ENCODE measurements around the gene FXYD1. TPM values are rescaled to one million over a fixed set of nuclear protein-coding genes. Genes with fewer than 3 reads are reported as not detected.
A peak's percentile ranks its signal among the peaks of the same experiment; 100 is the strongest.
"Not testable (repeated sequence)": the region's sequence is repeated elsewhere in the genome, so short reads cannot be mapped to it uniquely, and the experiment has no call there.

Gene FXYD1
- total and polyA plus RNA-seq, 7 donors, result 210 to 860 (median 542) TPM

GRCh38 chr19:35149463-35149862 lies 10.8 kb downstream of the FXYD1 start:
- Histone ChIP-seq H3K4me1 (no peaks in the 10 kb centered on the region), H3K36me3 (ENCODE audit: insufficient read depth in 1 of 2, low read depth in 1 of 2) (no peaks in the 10 kb centered on the region), H3K27ac (no peak overlapping the region), H3K9me3 (no peaks in the 10 kb centered on the region), H3K27me3 (ENCODE audit: insufficient read depth in 3 of 3, low read length in 2 of 3) (peaks cover 0 to 20% (median 10%) of the 10 kb centered on the region in 3 donors), H3K4me3 (no peak overlapping the region)
- intact Hi-C loops (cut with DNase I), result loop anchor here in 1 of 2 donors (10.0 kb wide), 1 partner anchor 115 kb away; the partner anchor contains the start of gene USF2
- no peak for DNase-seq
- WGBS, 3 donors, result 77 to 84% (median 84%) methylated on average over 3 of the region's 3 CpGs
- ATAC-seq, result no peak
- no peak for TF ChIP-seq CTCF (IDR thresholded peaks at IDR 0.05)

GRCh38 chr19:35150445-35150844 lies 11.8 kb downstream of the FXYD1 start:
- TF ChIP-seq CTCF (IDR thresholded peaks at IDR 0.05), result no peak
- ATAC-seq, result no peak
- no peaks in the 10 kb centered on the region for H3K9me3 ChIP-seq
- peaks cover 0 to 29% (median 18%) of the 10 kb centered on the region in 3 donors for H3K27me3 ChIP-seq (ENCODE audit: insufficient read depth in 3 of 3, low read length in 2 of 3)
- no peak overlapping the region for H3K4me3 ChIP-seq
- intact Hi-C loops (cut with DNase I), result no loop called here
- 71 to 80% (median 74%) methylated on average over 2 of the region's 2 CpGs for WGBS, 3 donors
- no peaks in the 10 kb centered on the region for H3K36me3 ChIP-seq (ENCODE audit: insufficient read depth in 1 of 2, low read depth in 1 of 2)
- H3K27ac ChIP-seq, result no peak overlapping the region
- no peak for DNase-seq
- no peaks in the 10 kb centered on the region for H3K4me1 ChIP-seq

- Histone ChIP-seq H3K36me3 (ENCODE audit: insufficient read depth in 1 of 2, low read depth in 1 of 2) (no peaks in the 10 kb centered on the region), H3K27me3 (ENCODE audit: insufficient read depth in 3 of 3, low read length in 2 of 3) (peaks cover 0 to 37% (median 20%) of the 10 kb centered on the region in 3 donors), H3K4me1 (no peaks in the 10 kb centered on the region), H3K9me3 (no peaks in the 10 kb centered on the region), H3K27ac (no peak overlapping the region), H3K4me3 (no peak overlapping the region)
- 85 to 87% (median 87%) methylated on average over 20 of the region's 20 CpGs for WGBS, 3 donors
- no peak for TF ChIP-seq CTCF (IDR thresholded peaks at IDR 0.05)
- intact Hi-C loops (cut with DNase I), result no loop called here
- no peak for ATAC-seq
- no peak for DNase-seq
Measured at GRCh38 chr19:35151273-35152065, 12.8 kb downstream of the FXYD1 start.

- H3K4me1 ChIP-seq; H3K36me3 ChIP-seq (ENCODE audit: insufficient read depth in 1 of 2, low read depth in 1 of 2); H3K4me3 ChIP-seq; ATAC-seq; H3K27ac ChIP-seq; intact Hi-C loops (cut with DNase I); H3K9me3 ChIP-seq; DNase-seq: not testable (repeated sequence)
- H3K27me3 ChIP-seq (ENCODE audit: insufficient read depth in 3 of 3, low read length in 2 of 3), result peaks cover 0 to 41% (median 20%) of the 10 kb centered on the region in 3 donors
- 60 to 65% (median 61%) methylated on average over 10 of the region's 10 CpGs for WGBS, 3 donors
Measured at GRCh38 chr19:35153129-35153522, 14.5 kb downstream of the FXYD1 start.

GRCh38 chr19:35153701-35154524 lies 15.3 kb downstream of the FXYD1 start:
- intact Hi-C loops (cut with DNase I), result no loop called here
- WGBS, 3 donors, result 1 to 2% (median 1%) methylated on average over 33 to 36 of the region's 36 CpGs
- DNase-seq, result peak; percentile 44 to 65
- Histone ChIP-seq H3K27ac (no peak overlapping the region), H3K4me1 (no peaks in the 10 kb centered on the region), H3K9me3 (no peaks in the 10 kb centered on the region), H3K4me3 (peak overlapping the region; percentile 63), H3K27me3 (ENCODE audit: insufficient read depth in 3 of 3, low read length in 2 of 3) (peaks cover 0 to 41% (median 20%) of the 10 kb centered on the region in 3 donors), H3K36me3 (ENCODE audit: insufficient read depth in 1 of 2, low read depth in 1 of 2) (peaks cover 0 to 8% of the 10 kb centered on the region in 2 donors)
- ATAC-seq, result peak in 3 of 4 donors; percentile 36 to 43 (median 38)
- TF ChIP-seq CTCF (IDR thresholded peaks at IDR 0.05), result peak; percentile 31
